NCI-H1105 (cell line): Measurements from ENCODE around the gene AKAP9.
A peak's percentile ranks its signal among the peaks of the same experiment; 100 is the strongest.
"Not testable (repeated sequence)": the region's sequence is repeated elsewhere in the genome, so short reads cannot be mapped to it uniquely, and the experiment has no call there.

ENCODE experiments used
- DNase-seq: peaks from one replicate; lab custom pipeline; 2025; lab: John Stamatoyannopoulos, UW

AKAP9 gene

GRCh38 chr7:92134271-92135051 is 193.8 kb downstream of the AKAP9 start, which contains the start of gene CYP51A1:
CYP51A1 (minus strand) TSS chr7:92134477; CDS start chr7:92134364, 113 bp downstream.
- peak; percentile 89 for DNase-seq

- peak; percentile 31 for DNase-seq
These were observed 194.6 kb downstream of the AKAP9 start for GRCh38 chr7:92135052-92135889.

GRCh38 chr7:92137557-92137956 is 196.9 kb downstream of the AKAP9 start:
- no peak for DNase-seq

GRCh38 chr7:92141161-92141560 is 200.5 kb downstream of the AKAP9 start:
- DNase-seq = no peak

- not testable (repeated sequence) for DNase-seq
These were observed 202.1 kb downstream of the AKAP9 start for GRCh38 chr7:92142791-92143190.

GRCh38 chr7:92143192-92143880 is 202.7 kb downstream of the AKAP9 start:
- not testable (repeated sequence) for DNase-seq

- no peak for DNase-seq
These were observed 209.1 kb downstream of the AKAP9 start for GRCh38 chr7:92149736-92150239.

- no peak for DNase-seq
These were observed 209.9 kb downstream of the AKAP9 start for GRCh38 chr7:92150450-92151017.

GRCh38 chr7:92155108-92155739 is 214.6 kb downstream of the AKAP9 start:
- no peak for DNase-seq

- DNase-seq = no peak
These were observed 216.3 kb downstream of the AKAP9 start for GRCh38 chr7:92156990-92157389.

GRCh38 chr7:92158660-92159575 is 218.3 kb downstream of the AKAP9 start:
- DNase-seq = no peak
